IMR-90 (cell line): ENCODE measurements around the gene LIMS1. TPM values are rescaled to one million over a fixed set of nuclear protein-coding genes. Genes with fewer than 3 reads are reported as not detected.
A peak's percentile ranks its signal among the peaks of the same experiment; 100 is the strongest.

Experiments used
- ATAC-seq: fragments of 200-7000 bp; cut with Tn5 transposase; 2 replicates; pipeline ENCODE4 v1.9.1; 2020; ENCODE audit warnings: low read depth, mild to moderate bottlenecking, moderate library complexity
- BruUV-seq: library from RNA; stranded (reverse); fragments of 400-500 nt; replicated peaks from 2 replicates; lab custom pipeline; 2021; lab: Mats Ljungman, UMichigan
- CTCF ChIA-PET: fragments of 300-600 bp; formaldehyde crosslinking; extraction: SDS; loops from one replicate; lab custom pipeline; 2021; ENCODE audit warnings: antibody characterized with exemption; lab: Yijun Ruan, JAX
- POLR2A ChIA-PET: fragments of 300-600 bp; sonication (Branson Sonifier 250); formaldehyde crosslinking; loops from one replicate; lab custom pipeline; 2022; ENCODE audit warnings: antibody characterized with exemption; ENCODE audit not compliant: unreplicated experiment; lab: Charles Lee
- DNase-seq: peaks from one replicate; pipeline ENCODE4 v3.0.0; 2013
- H2AFZ ChIP-seq: replicated peaks from 2 replicates; pipeline ENCODE3; 2013; ENCODE audit warnings: low read length, mild to moderate bottlenecking; ENCODE audit not compliant: poor library complexity
- H2AK5ac ChIP-seq: 2 replicates; pipeline ENCODE4 v1.6.1; 2013; ENCODE audit warnings: low read depth, low read length, inconsistent platforms
- H2AK9ac ChIP-seq: replicated peaks from 2 replicates; pipeline ENCODE3; 2013; ENCODE audit warnings: mild to moderate bottlenecking, low read depth, low read length, moderate library complexity; ENCODE audit not compliant: poor library complexity
- H2BK120ac ChIP-seq: 2 replicates; pipeline ENCODE4 v1.6.1; 2013; ENCODE audit warnings: low read depth, low read length, inconsistent platforms
- H2BK15ac ChIP-seq: 3 replicates; pipeline ENCODE4 v1.6.1; 2013; ENCODE audit warnings: low read depth, low read length, inconsistent platforms
- H2BK20ac ChIP-seq: 2 replicates; pipeline ENCODE4 v1.6.1; 2013; ENCODE audit warnings: low read depth, mild to moderate bottlenecking, inconsistent platforms, low read length, moderate library complexity
- H2BK5ac ChIP-seq: 2 replicates; pipeline ENCODE4 v1.6.1; 2013; ENCODE audit warnings: mild to moderate bottlenecking, low read depth, low read length, inconsistent platforms; ENCODE audit not compliant: poor library complexity, severe bottlenecking
- H3K14ac ChIP-seq: replicated peaks from 2 replicates; pipeline ENCODE4 v1.6.1; 2013; ENCODE audit warnings: low read depth, low read length, inconsistent platforms
- H3K18ac ChIP-seq: 2 replicates; pipeline ENCODE4 v1.6.1; 2013; ENCODE audit warnings: low read depth, low read length, control low read depth
- H3K23ac ChIP-seq: 2 replicates; pipeline ENCODE4 v1.6.1; 2013; ENCODE audit warnings: low read depth, low read length, inconsistent platforms
- H3K27ac ChIP-seq: 2 replicates; pipeline ENCODE4 v1.5.1; 2013; ENCODE audit warnings: mild to moderate bottlenecking, control low read depth, low read length; ENCODE audit not compliant: insufficient read depth
- H3K27me3 ChIP-seq: 2 replicates; pipeline ENCODE4 v1.6.1; 2013; ENCODE audit warnings: low read length; ENCODE audit not compliant: control insufficient read depth, insufficient read depth
- H3K36me3 ChIP-seq: 2 replicates; pipeline ENCODE4 v1.6.1; 2013; ENCODE audit warnings: low read length, mixed read lengths; ENCODE audit not compliant: control insufficient read depth, insufficient read depth
- H3K4ac ChIP-seq: 2 replicates; pipeline ENCODE4 v1.6.1; 2013; ENCODE audit warnings: low read depth, low read length, inconsistent platforms
- H3K4me1 ChIP-seq: 2 replicates; pipeline ENCODE4 v1.6.1; 2013; ENCODE audit warnings: low read length, mixed read lengths; ENCODE audit not compliant: control insufficient read depth, insufficient read depth
- H3K4me2 ChIP-seq: 2 replicates; pipeline ENCODE4 v1.6.1; 2013; ENCODE audit warnings: low read depth, mild to moderate bottlenecking, control low read depth, low read length, moderate library complexity
- H3K4me3 ChIP-seq: 2 replicates; pipeline ENCODE4 v1.5.1; 2013; ENCODE audit warnings: low read depth, mild to moderate bottlenecking, control low read depth, low read length, moderate library complexity; ENCODE audit not compliant: insufficient read depth
- H3K56ac ChIP-seq: 2 replicates; pipeline ENCODE4 v1.6.1; 2013; ENCODE audit warnings: low read length, inconsistent platforms; ENCODE audit not compliant: insufficient read depth; ENCODE audit errors: extremely low read depth
- H3K79me1 ChIP-seq, 2 experiments: 2 replicates each; pipeline ENCODE4 v1.6.1; 2013; ENCODE audit warnings: low read length in 2 of 2, inconsistent platforms in 1 of 2, low read depth in 1 of 2
- H3K9ac ChIP-seq: 2 replicates; pipeline ENCODE4 v1.6.1; 2013; ENCODE audit warnings: low read depth, low read length, control low read depth
- H3K9me1 ChIP-seq: 2 replicates; pipeline ENCODE4 v1.6.1; 2013; ENCODE audit warnings: low read length, inconsistent platforms; ENCODE audit not compliant: insufficient read depth
- H3K9me3 ChIP-seq: 2 replicates; pipeline ENCODE4 v1.6.1; 2013; ENCODE audit warnings: low read length; ENCODE audit not compliant: control insufficient read depth, insufficient read depth
- H4K20me1 ChIP-seq: 2 replicates; pipeline ENCODE4 v1.6.1; 2013; ENCODE audit warnings: low read length, inconsistent platforms; ENCODE audit not compliant: insufficient read depth
- H4K5ac ChIP-seq: 2 replicates; pipeline ENCODE4 v1.6.1; 2013; ENCODE audit warnings: mild to moderate bottlenecking, low read depth, low read length, control low read depth
- H4K8ac ChIP-seq, 2 experiments: 2 replicates each; pipeline ENCODE4 v1.6.1; 2013; ENCODE audit warnings: low read depth in 2 of 2, low read length in 2 of 2, control low read depth in 1 of 2, inconsistent platforms in 1 of 2
- H4K91ac ChIP-seq: 2 replicates; pipeline ENCODE4 v1.6.1; 2013; ENCODE audit warnings: low read depth, low read length, inconsistent platforms; ENCODE audit not compliant: insufficient read depth
- BHLHE40 ChIP-seq: fragments of 150-350 bp; IDR thresholded peaks from 2 replicates; pipeline ENCODE4 v1.6.1; 2016; ENCODE audit warnings: mild to moderate bottlenecking, low read depth, low read length
- CEBPB ChIP-seq: IDR thresholded peaks from 2 replicates; pipeline ENCODE4 v1.6.1; 2012; ENCODE audit warnings: low read depth, low read length, improper control_type of control experiment
- CHD1 ChIP-seq: IDR thresholded peaks from 2 replicates; pipeline ENCODE4 v1.6.1; 2012; ENCODE audit warnings: low read depth, low read length, improper control_type of control experiment
- FOS ChIP-seq: fragments of 150-350 bp; IDR thresholded peaks from 2 replicates; pipeline ENCODE4 v1.6.1; 2016; ENCODE audit warnings: low read depth, low read length
- MAFK ChIP-seq: IDR thresholded peaks from 2 replicates; pipeline ENCODE4 v1.6.1; 2012; ENCODE audit warnings: low read depth, low read length, improper control_type of control experiment
- MAZ ChIP-seq: IDR thresholded peaks from 2 replicates; pipeline ENCODE4 v1.6.1; 2012; ENCODE audit warnings: low read depth, mild to moderate bottlenecking, low read length, improper control_type of control experiment, moderate library complexity, borderline replicate concordance
- MXI1 ChIP-seq: IDR thresholded peaks from 2 replicates; pipeline ENCODE4 v1.6.1; 2012; ENCODE audit warnings: low read depth, mild to moderate bottlenecking, low read length, moderate library complexity, borderline replicate concordance
- NFE2L2 ChIP-seq: fragments of 150-350 bp; IDR thresholded peaks from 2 replicates; pipeline ENCODE4 v1.6.1; 2016; ENCODE audit warnings: low read depth, mild to moderate bottlenecking, low read length
- POLR2A ChIP-seq: IDR thresholded peaks from 2 replicates; pipeline ENCODE4 v1.6.1; 2012; ENCODE audit warnings: mild to moderate bottlenecking, low read depth, low read length
- RAD21 ChIP-seq: IDR thresholded peaks from 2 replicates; pipeline ENCODE4 v1.6.1; 2012; ENCODE audit warnings: low read length, improper control_type of control experiment
- RCOR1 ChIP-seq: IDR thresholded peaks from 2 replicates; pipeline ENCODE4 v1.6.1; 2012; ENCODE audit warnings: mild to moderate bottlenecking, low read length, improper control_type of control experiment; ENCODE audit not compliant: insufficient replicate concordance
- RFX5 ChIP-seq: IDR thresholded peaks from 2 replicates; pipeline ENCODE4 v1.8.0; 2012; ENCODE audit warnings: low read depth, mild to moderate bottlenecking, low read length, moderate library complexity
- SMC3 ChIP-seq: fragments of 150-350 bp; IDR thresholded peaks from 2 replicates; pipeline ENCODE4 v1.6.1; 2016; ENCODE audit warnings: low read depth, mild to moderate bottlenecking, antibody characterized with exemption, low read length, moderate library complexity
- dilution Hi-C: fragments of 300-500 bp; cut with HindIII; formaldehyde crosslinking; loops from one replicate; pipeline ENCODE4 v1.14.3; 2018; ENCODE audit warnings: low sequenced_read_pairs; ENCODE audit not compliant: unreplicated experiment
- in situ Hi-C: fragments of 300-500 bp; cut with MboI; formaldehyde crosslinking; loops from 3 replicates; pipeline ENCODE4 v1.14.3; 2019; ENCODE audit warnings: low sequenced_read_pairs, inconsistent platforms, mixed read lengths
- intact Hi-C: fragments of 100-400 bp; cut with micrococcal nuclease; formaldehyde crosslinking; loops from 2 replicates; pipeline ENCODE4 v1.10.0; 2022
- polyA plus RNA-seq, 3 experiments: library from polyadenylated mRNA; depleted of rRNA; stranded (reverse); fragments of >200 nt; gene quantifications; 2 replicates each; pipeline ENCODE4 v1.2.3, GENCODE V29; 2012; ENCODE audit warnings: low replicate concordance in 1 of 3
- total RNA-seq: library from RNA; depleted of rRNA; stranded (reverse); fragments of >200 nt; gene quantifications from 2 replicates; pipeline ENCODE4 v1.2.3, GENCODE V29; 2012
- TF ChIP-seq, protein P1 (sequence below): fragments of 150-350 bp; IDR thresholded peaks from 2 replicates; pipeline ENCODE4 v1.6.1; 2017; ENCODE audit warnings: mild to moderate bottlenecking, antibody characterized with exemption, low read length, low read depth
- TF ChIP-seq, protein P2 (sequence below): fragments of 150-350 bp; IDR thresholded peaks from 2 replicates; pipeline ENCODE4 v1.6.1; 2016; ENCODE audit warnings: low read depth, mild to moderate bottlenecking, low read length, moderate library complexity, borderline replicate concordance
- TF ChIP-seq, protein P3 (sequence below): conservative IDR thresholded peaks from 2 replicates; pipeline ENCODE4 v1.5.1; 2012; ENCODE audit warnings: mild to moderate bottlenecking, low read depth, low read length, improper control_type of control experiment

The LIMS1 gene
- total and polyA plus RNA-seq, 2 of the 4 experiments (the other 2 are of a cell fraction), result 59.1 to 131 TPM

DNA sequence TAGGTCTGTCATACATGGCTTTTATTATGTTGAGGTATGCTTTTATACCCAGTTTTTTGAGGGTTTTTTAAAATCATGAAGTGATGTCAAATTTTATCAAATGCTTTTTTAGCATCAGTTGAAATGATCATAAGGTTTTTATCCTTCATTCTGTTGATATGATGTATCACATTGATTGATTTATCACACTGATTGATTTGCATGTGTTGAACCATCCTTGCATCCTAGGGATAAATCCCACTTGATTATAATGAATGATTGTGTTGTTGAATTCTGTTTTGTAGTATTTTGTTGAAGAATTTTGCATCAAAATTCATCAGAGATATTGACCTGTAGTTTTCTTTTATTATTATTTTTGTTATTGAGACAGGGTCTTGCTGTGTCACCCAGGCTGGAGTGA, 68.2 kb downstream of the LIMS1 start:
- no peak overlapping the region for H3K18ac ChIP-seq
- no peak overlapping the region for H3K4me2 ChIP-seq
- no TSS peak for BruUV-seq
- no peak overlapping the region for H4K5ac ChIP-seq
- H2AK5ac ChIP-seq, result no peak overlapping the region
- peaks cover 25% of the 10 kb centered on the region; the same call in 1 of the 2 replicates for H4K20me1 ChIP-seq
- intact Hi-C loops, result no loop called here
- H4K91ac ChIP-seq, result no peak overlapping the region
- no peaks in the 10 kb centered on the region for H3K36me3 ChIP-seq
- H2AFZ ChIP-seq, result no peak overlapping the region
- no peak overlapping the region for H3K9ac ChIP-seq
- no peak overlapping the region for H3K14ac ChIP-seq
- H3K9me1 ChIP-seq, result peaks cover 18% of the 10 kb centered on the region
- no peak overlapping the region for H3K23ac ChIP-seq
- dilution Hi-C loops, result no loop called here
- H2BK15ac ChIP-seq, result no peak overlapping the region
- H3K4me1 ChIP-seq, result peaks cover 5% of the 10 kb centered on the region
- TF ChIP-seq CEBPB (no peak), BHLHE40 (no peak), RFX5 (no peak), MXI1 (no peak), MAZ (no peak), CHD1 (no peak), POLR2A (no peak), SMC3 (no peak), FOS (no peak), RAD21 (no peak), RCOR1 (no peak), NFE2L2 (no peak), MAFK (no peak)
- TF ChIP-seq, protein P1, sequence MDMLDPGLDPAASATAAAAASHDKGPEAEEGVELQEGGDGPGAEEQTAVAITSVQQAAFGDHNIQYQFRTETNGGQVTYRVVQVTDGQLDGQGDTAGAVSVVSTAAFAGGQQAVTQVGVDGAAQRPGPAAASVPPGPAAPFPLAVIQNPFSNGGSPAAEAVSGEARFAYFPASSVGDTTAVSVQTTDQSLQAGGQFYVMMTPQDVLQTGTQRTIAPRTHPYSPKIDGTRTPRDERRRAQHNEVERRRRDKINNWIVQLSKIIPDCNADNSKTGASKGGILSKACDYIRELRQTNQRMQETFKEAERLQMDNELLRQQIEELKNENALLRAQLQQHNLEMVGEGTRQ, result no peak
- TF ChIP-seq, protein P2, sequence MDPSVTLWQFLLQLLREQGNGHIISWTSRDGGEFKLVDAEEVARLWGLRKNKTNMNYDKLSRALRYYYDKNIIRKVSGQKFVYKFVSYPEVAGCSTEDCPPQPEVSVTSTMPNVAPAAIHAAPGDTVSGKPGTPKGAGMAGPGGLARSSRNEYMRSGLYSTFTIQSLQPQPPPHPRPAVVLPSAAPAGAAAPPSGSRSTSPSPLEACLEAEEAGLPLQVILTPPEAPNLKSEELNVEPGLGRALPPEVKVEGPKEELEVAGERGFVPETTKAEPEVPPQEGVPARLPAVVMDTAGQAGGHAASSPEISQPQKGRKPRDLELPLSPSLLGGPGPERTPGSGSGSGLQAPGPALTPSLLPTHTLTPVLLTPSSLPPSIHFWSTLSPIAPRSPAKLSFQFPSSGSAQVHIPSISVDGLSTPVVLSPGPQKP, result no peak
- TF ChIP-seq, protein P3, sequence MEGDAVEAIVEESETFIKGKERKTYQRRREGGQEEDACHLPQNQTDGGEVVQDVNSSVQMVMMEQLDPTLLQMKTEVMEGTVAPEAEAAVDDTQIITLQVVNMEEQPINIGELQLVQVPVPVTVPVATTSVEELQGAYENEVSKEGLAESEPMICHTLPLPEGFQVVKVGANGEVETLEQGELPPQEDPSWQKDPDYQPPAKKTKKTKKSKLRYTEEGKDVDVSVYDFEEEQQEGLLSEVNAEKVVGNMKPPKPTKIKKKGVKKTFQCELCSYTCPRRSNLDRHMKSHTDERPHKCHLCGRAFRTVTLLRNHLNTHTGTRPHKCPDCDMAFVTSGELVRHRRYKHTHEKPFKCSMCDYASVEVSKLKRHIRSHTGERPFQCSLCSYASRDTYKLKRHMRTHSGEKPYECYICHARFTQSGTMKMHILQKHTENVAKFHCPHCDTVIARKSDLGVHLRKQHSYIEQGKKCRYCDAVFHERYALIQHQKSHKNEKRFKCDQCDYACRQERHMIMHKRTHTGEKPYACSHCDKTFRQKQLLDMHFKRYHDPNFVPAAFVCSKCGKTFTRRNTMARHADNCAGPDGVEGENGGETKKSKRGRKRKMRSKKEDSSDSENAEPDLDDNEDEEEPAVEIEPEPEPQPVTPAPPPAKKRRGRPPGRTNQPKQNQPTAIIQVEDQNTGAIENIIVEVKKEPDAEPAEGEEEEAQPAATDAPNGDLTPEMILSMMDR, result no peak
- no peak overlapping the region for H2BK20ac ChIP-seq
- H3K4me3 ChIP-seq, result no peak overlapping the region
- ChIA-PET CTCF (no interaction called here), POLR2A (no interaction called here)
- DNase-seq (no peak), ATAC-seq (no peak)
- no peak overlapping the region for H2BK120ac ChIP-seq
- no peaks in the 10 kb centered on the region for H3K9me3 ChIP-seq
- H3K27ac ChIP-seq, result no peak overlapping the region
- no peak overlapping the region for H4K8ac ChIP-seq
- no peak overlapping the region for H3K56ac ChIP-seq
- no peak overlapping the region for H3K4ac ChIP-seq
- H3K79me1 ChIP-seq, result peaks cover 17 to 50% of the 10 kb centered on the region in 2 experiments
- H2AK9ac ChIP-seq, result no peak overlapping the region
- in situ Hi-C loops, result no loop called here
- no peaks in the 10 kb centered on the region for H3K27me3 ChIP-seq
- peak overlapping the region; percentile 4 for H2BK5ac ChIP-seq
